Placental pericyte (primary cell): ENCODE results near the gene DOK4. TPM values are rescaled to one million over a fixed set of nuclear protein-coding genes. Genes with fewer than 3 reads are reported as not detected.

Experiments used
- total RNA-seq: library from RNA; depleted of rRNA; stranded (reverse); fragments of >200 nt; gene quantifications from 2 replicates; pipeline ENCODE4 v1.2.3, GENCODE V29; 2012

The DOK4 gene
- 37.9 and 46.0 TPM in 2 replicates for total RNA-seq

DNA sequence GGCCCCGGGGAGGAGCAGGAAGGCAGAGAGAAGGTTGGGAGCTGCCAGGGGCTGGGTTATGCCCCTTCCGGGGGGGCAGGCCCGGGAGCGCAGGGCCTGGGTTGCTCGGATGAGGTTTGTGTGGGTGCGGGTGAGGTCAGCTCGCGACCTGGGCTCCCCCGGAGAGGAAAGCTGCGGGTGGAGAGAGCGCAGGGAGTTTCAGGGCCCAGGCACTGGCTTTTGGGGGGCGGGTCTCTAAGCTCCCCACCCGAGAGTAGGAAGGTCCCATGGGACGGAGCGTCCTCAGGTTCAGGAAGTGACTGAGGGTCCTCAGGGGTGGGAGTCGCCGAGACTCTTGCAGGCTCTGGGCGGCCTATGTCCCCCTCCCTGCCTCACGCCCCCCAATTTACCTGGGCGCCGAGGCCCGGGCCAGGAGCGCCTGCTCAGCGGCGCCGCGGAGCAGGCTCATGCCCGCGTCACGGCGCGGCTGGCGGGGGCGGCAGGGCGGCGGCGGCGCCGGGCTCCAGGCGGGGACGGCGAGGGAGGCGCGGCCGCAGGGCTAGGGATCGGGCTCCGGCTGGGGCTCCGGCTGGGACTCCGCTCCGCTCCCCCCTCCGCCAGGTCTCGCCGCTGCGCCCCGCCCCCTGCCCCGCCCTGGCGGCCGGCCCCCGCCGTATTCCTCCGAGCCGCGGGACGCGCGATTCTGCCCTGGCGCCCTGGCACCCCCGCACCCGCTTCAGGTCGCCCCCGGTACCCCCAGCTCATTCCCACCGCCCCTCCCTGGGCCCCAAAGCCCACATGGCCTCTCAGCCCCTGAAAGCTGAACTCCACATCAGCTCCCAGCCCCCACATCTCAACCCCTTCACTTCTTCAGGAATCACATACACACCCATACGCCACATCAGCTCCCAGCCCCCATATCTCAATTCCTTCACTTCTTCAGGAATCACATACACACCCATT is at the start of gene DOK4:
TSS of gene DOK4 (minus strand) at position 578 of the 942 bp plus-strand sequence. CDS start 6,986 bp downstream, outside the sequence.

DNA sequence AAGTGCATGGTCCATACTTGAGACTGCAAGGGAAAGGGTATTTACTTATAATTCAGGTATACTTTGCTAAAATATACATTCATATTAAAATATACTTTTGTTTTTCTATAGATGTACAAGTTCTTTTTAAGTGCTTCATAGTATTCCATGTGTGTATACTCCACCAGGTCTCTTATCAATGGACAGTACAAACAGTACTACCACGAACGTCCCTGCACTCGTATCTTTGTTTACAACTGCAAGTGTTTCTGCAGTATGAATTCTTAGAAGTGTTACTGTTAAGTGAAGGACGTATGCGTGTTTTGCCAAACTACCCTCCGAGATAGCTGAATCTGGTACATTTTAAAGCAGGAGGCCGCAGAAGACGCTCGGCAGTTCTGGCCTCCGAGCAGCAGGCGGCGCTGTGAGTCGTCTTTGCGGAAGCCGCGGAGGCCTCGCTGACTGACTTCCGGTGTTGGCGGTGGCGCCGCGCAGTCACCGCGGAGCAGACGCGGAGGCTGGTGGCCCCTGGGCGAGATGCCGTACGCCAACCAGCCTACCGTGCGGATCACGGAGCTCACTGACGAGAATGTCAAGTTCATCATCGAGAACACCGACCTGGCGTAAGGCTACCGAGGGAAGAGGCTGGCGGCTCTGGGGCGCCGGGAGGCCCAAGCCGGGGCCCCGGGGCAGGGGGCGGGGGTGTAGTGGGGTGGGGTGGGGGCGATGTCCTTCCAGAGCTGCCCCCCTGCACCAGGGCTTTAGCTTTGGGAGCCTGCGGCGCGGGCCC is 23.9 kb downstream of the DOK4 start, which contains the start of gene POLR2C:
TSS of gene POLR2C (plus strand) at position 471 of the 769 bp plus-strand sequence. CDS start at position 517, 46 bp downstream.

DNA sequence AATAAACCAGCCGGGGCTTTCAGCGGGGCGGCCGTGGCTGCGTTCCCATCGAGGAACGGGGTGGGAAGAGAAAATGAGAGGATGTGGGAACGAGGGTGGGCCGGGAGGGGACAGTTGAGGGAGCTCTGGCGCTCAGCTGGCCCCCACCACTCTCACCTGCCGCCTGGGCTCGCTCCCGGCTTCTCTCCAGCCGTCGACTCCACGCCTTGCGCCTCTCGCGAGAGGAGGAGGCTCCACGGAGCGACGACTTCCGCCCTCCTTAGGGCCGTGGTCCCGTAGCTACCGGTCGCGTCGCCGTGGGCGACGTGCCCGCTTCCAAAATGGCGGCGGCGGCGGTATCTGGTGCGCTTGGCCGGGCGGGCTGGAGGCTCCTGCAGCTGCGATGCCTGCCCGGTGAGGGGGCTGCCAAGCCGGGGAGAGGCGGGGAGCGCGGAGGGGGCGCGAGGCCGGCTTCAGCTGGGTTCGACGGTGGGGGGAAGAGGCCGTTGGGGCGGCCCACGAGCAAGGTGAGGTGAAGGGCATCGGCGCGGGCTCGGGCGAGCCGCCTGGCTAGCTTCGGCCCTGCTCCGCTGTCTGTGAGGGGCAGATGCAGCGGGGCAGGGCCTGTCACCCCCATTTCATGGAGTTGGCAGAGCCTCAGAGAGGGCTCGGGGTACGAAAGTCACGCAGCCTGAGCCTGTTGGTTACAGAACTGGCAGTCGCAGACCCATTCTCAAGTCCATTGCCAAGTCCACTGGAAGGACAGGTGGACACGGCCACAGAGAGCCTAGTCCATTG is 38.9 kb downstream of the DOK4 start, which contains the start of the genes CIAPIN1 and COQ9:
TSS of gene CIAPIN1 (minus strand) at position 200 of the 777 bp plus-strand sequence. CDS start 6,457 bp downstream, outside the sequence.
TSS of gene COQ9 (plus strand) at position 294 of the 777 bp plus-strand sequence. CDS start at position 321, 27 bp downstream.

Other genes starting within 250 kb of the DOK4 start
- 90.4 and 142 TPM in 2 replicates for gene ARL2BP, start 241.2 kb downstream of the DOK4 start, total RNA-seq
- gene PLLP, start 201.8 kb downstream of the DOK4 start, total RNA-seq: 0.14 and 0.44 TPM in 2 replicates
- gene CCL22, start 127.7 kb downstream of the DOK4 start, total RNA-seq: not detected in 2 replicates
- gene CX3CL1, start 114.0 kb downstream of the DOK4 start, total RNA-seq: 0.44 and 0.57 TPM in 2 replicates
- not detected in 2 replicates for gene CCL17, start 81.7 kb downstream of the DOK4 start, total RNA-seq
- gene CIAPIN1, start 39.1 kb downstream of the DOK4 start, total RNA-seq: 50.3 and 77.5 TPM in 2 replicates
- gene COQ9, start 39.0 kb downstream of the DOK4 start, total RNA-seq: 35.5 and 50.1 TPM in 2 replicates
- gene POLR2C, start 23.8 kb downstream of the DOK4 start, total RNA-seq: 103 and 153 TPM in 2 replicates
- gene CCDC102A, start 50.1 kb upstream of the DOK4 start, total RNA-seq: 11.5 and 16.2 TPM in 2 replicates
- not detected in 2 replicates for gene ADGRG5, start 56.1 kb upstream of the DOK4 start, total RNA-seq
- 0.88 and 1.4 TPM in 2 replicates for gene ADGRG1, start 142.1 kb upstream of the DOK4 start, total RNA-seq
- gene ADGRG3, start 181.8 kb upstream of the DOK4 start, total RNA-seq: not detected in 2 replicates
- gene DRC7, start 208.3 kb upstream of the DOK4 start, total RNA-seq: not detected in 2 replicates
- 31.7 and 46.0 TPM in 2 replicates for gene KATNB1, start 249.3 kb upstream of the DOK4 start, total RNA-seq